K562 (cell line): ENCODE results near the gene SLC38A2. TPM values are rescaled to one million over a fixed set of nuclear protein-coding genes. Genes with fewer than 3 reads are reported as not detected.
A peak's percentile ranks its signal among the peaks of the same experiment; 100 is the strongest.

Experiments used
- BDP1 ChIP-seq: IDR thresholded peaks from 3 replicates; pipeline ENCODE4 v1.6.1; 2011; ENCODE audit not compliant: insufficient read length, insufficient read depth
- BHLHE40 ChIP-seq: IDR thresholded peaks from 2 replicates; pipeline ENCODE4 v1.6.1; 2011; ENCODE audit warnings: low read length, improper control_type of control experiment
- FIP1L1 ChIP-seq: fragments of 200-400 bp; formaldehyde crosslinking; IDR thresholded peaks from 2 replicates; pipeline ENCODE4 v1.6.1; 2018; ENCODE audit warnings: mild to moderate bottlenecking, low read depth, low read length; ENCODE audit not compliant: poor library complexity, severe bottlenecking
- FOXM1 ChIP-seq, 2 experiments: fragments of 450-650 bp in 1 of 2; sonication (generic) in 1 of 2; formaldehyde crosslinking in 1 of 2; IDR thresholded peaks; 2 replicates each; pipeline versions ENCODE4 v1.6.1 to v1.9.0; 2017 to 2022; ENCODE audit warnings: low read depth in 2 of 2, mild to moderate bottlenecking in 2 of 2, missing genetic modification reagents in 1 of 2, moderate library complexity in 1 of 2
- KAT2B ChIP-seq: IDR thresholded peaks from one replicate; pipeline ENCODE4 v1.6.1; 2012; ENCODE audit warnings: low read depth, mild to moderate bottlenecking, control low read depth, inconsistent platforms, low read length, moderate library complexity
- MTF1 ChIP-seq: fragments of 250-450 bp; sonication (Bioruptor Pico); IDR thresholded peaks from 2 replicates; pipeline ENCODE4 v1.9.0; 2021; ENCODE audit warnings: moderate library complexity, mild to moderate bottlenecking, inconsistent platforms, borderline replicate concordance
- NCOR1 ChIP-seq: fragments of 450-650 bp; IDR thresholded peaks from 2 replicates; pipeline ENCODE4 v1.6.1; 2016; ENCODE audit warnings: mild to moderate bottlenecking, moderate library complexity
- NONO ChIP-seq, 2 experiments: fragments of 200-400 bp in 1 of 2; fragments of 450-650 bp in 1 of 2; formaldehyde crosslinking in 1 of 2; IDR thresholded peaks; 2 replicates each; pipeline ENCODE4 v1.6.1; 2017; ENCODE audit warnings: low read depth in 2 of 2, mild to moderate bottlenecking in 2 of 2, moderate library complexity in 2 of 2, low read length in 1 of 2
- NR2C1 ChIP-seq, 2 experiments: fragments of 450-650 bp; IDR thresholded peaks; 2 replicates each; pipeline ENCODE4 v1.6.1; 2017; ENCODE audit warnings: mild to moderate bottlenecking in 2 of 2, antibody characterized with exemption in 1 of 2, inconsistent platforms in 1 of 2, missing compliant biosample characterization in 1 of 2, missing genetic modification characterization in 1 of 2
- NR3C1 ChIP-seq: sonication (generic); formaldehyde crosslinking; IDR thresholded peaks from 2 replicates; pipeline ENCODE4 v1.8.1; 2022; ENCODE audit warnings: missing genetic modification reagents
- NUFIP1 ChIP-seq: fragments of 450-650 bp; IDR thresholded peaks from 2 replicates; pipeline ENCODE4 v1.6.1; 2018; ENCODE audit not compliant: partially characterized antibody
- PML ChIP-seq: IDR thresholded peaks from 2 replicates; pipeline ENCODE4 v1.6.1; 2012; ENCODE audit warnings: low read length, inconsistent platforms
- SMAD1 ChIP-seq: fragments of 150-350 bp; IDR thresholded peaks from 2 replicates; pipeline ENCODE4 v1.6.1; 2014; ENCODE audit warnings: low read length, low read depth; ENCODE audit not compliant: partially characterized antibody
- SMAD3 ChIP-seq: fragments of 450-650 bp; formaldehyde crosslinking; conservative IDR thresholded peaks from 2 replicates; pipeline ENCODE4 v1.4.0; 2020; ENCODE audit warnings: mild to moderate bottlenecking
- SMC3 ChIP-seq: conservative IDR thresholded peaks from 2 replicates; pipeline ENCODE4 v1.6.1; 2011; ENCODE audit warnings: low read depth, low read length, improper control_type of control experiment; ENCODE audit not compliant: insufficient read depth
- SPI1 ChIP-seq: IDR thresholded peaks from 2 replicates; pipeline ENCODE4 v1.6.1; 2011; ENCODE audit warnings: low read depth, low read length, control low read depth, borderline replicate concordance
- ZFP36 ChIP-seq: fragments of 150-350 bp; IDR thresholded peaks from 2 replicates; pipeline ENCODE4 v1.6.1; 2018; ENCODE audit warnings: low read length, low read depth; ENCODE audit not compliant: partially characterized antibody
- ZKSCAN8 ChIP-seq: fragments of 200-800 bp; sonication (Bioruptor generic); IDR thresholded peaks from 2 replicates; pipeline ENCODE4 v1.6.1; 2016; ENCODE audit warnings: missing genetic modification characterization, missing compliant biosample characterization
- polyA plus RNA-seq, 8 experiments: library from polyadenylated mRNA; depleted of rRNA in 4 of 8; stranded (reverse) in 5 of 8; unstranded in 3 of 8; fragments of >200 nt; fragmentation: Nextera tagmentation in 2 of 8; fragmentation: Illumina TruSeq in 1 of 8; extraction: Ambion mirVana in 2 of 8; extraction: Trizol in 1 of 8; gene quantifications; 2 replicates each; pipeline versions ENCODE4 v1.2.1 to v1.2.3, GENCODE V29; 2011 to 2014; ENCODE audit warnings: inconsistent platforms in 1 of 8, missing spikeins in 1 of 8
- total RNA-seq, 7 experiments: library from RNA; depleted of rRNA in 6 of 7; stranded (reverse); fragments of >200 nt in 6 of 7; fragmentation: Illumina TruSeq in 2 of 7; extraction: Trizol in 2 of 7; gene quantifications; 2 replicates each; pipeline versions ENCODE4 v1.2.1 to v1.2.3, GENCODE V29; 2011 to 2021; ENCODE audit warnings: low replicate concordance in 1 of 7
- TF ChIP-seq, protein P1 (sequence below), 2 experiments: fragments of 450-650 bp; conservative IDR thresholded peaks; 2 replicates each; pipeline ENCODE4 v1.6.1; 2017; ENCODE audit warnings: mild to moderate bottlenecking in 2 of 2, moderate library complexity in 2 of 2
- TF ChIP-seq, protein P2 (sequence below): fragments of 450-650 bp; IDR thresholded peaks from 2 replicates; pipeline ENCODE4 v1.7.0; 2016; ENCODE audit warnings: borderline replicate concordance
- TF ChIP-seq, protein P3 (sequence below): sonication (generic); formaldehyde crosslinking; IDR thresholded peaks from 2 replicates; pipeline ENCODE4 v1.8.0; 2022; ENCODE audit warnings: mild to moderate bottlenecking, missing genetic modification reagents
- TF ChIP-seq, protein P4 (sequence below): sonication (generic); formaldehyde crosslinking; IDR thresholded peaks from 2 replicates; pipeline ENCODE4 v1.5.0; 2020; ENCODE audit warnings: missing genetic modification reagents

Gene SLC38A2
- total and polyA plus RNA-seq, 9 of the 15 experiments (the other 6 are each of a cell fraction or from before 2014, with no cell fraction given), result 98.7 to 292 (median 143) TPM

DNA sequence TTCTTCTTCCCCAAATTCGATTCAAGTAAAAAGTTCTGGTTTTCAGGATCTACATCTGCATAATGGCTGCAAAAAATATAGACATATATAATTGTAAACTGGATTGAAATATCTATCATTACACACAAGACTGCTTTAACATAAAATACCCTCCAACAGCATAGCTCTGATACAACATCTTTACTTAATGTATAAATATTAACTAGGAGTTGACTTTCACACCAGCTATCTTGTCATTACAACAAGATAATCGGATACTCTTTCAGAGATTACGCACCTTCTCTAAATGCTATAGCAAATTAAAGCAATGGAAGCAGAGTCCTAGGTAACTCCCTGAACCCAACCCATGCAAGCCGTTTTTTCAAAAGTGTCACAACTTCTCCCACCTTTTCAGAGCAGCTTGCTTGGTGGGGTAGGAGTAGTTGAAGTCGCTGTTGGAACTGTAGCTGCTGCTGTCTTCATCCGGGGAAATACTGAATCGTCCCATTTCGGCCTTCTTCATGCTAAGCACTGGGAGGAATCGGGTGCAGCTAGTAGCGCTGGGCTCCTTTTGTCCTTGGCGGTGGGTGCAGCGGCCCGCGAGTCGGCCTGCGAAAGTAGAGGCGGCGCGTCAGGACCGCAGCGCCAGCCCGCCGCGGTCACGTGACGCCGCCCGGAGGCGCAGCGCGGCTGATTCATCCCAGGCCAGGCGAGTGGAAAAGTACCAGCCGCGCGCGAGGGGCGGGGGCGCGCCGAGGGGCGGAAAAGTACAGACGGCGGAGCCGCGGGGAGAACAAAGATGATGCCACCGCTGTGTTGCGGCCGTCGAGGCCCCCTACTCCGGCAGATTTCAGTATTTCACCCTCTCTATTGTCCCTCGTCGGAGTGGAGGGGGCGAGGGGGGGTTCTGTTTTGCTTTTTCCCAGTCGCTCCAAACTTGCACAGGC lies 1.5 kb downstream of the SLC38A2 start (continued):
- TF ChIP-seq, protein P1, sequence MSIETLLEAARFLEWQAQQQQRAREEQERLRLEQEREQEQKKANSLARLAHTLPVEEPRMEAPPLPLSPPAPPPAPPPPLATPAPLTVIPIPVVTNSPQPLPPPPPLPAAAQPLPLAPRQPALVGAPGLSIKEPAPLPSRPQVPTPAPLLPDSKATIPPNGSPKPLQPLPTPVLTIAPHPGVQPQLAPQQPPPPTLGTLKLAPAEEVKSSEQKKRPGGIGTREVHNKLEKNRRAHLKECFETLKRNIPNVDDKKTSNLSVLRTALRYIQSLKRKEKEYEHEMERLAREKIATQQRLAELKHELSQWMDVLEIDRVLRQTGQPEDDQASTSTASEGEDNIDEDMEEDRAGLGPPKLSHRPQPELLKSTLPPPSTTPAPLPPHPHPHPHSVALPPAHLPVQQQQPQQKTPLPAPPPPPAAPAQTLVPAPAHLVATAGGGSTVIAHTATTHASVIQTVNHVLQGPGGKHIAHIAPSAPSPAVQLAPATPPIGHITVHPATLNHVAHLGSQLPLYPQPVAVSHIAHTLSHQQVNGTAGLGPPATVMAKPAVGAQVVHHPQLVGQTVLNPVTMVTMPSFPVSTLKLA (conservative IDR thresholded peaks at IDR 0.05), result peak; percentile 79 to 89
- TF ChIP-seq NONO (IDR thresholded peaks at IDR 0.05; ENCODE audit: low read depth in 2 of 2, low read length in 1 of 2) (peak; percentile 83 to 85), SMAD1 (no peak), FOXM1 (IDR thresholded peaks at IDR 0.05; ENCODE audit: low read depth) (no peak), FOXM1 (CRISPR knock-in tag; IDR thresholded peaks at IDR 0.05; ENCODE audit: low read depth) (peak; percentile 62; the same call in 1 of the 2 replicates), KAT2B (no peak), FIP1L1 (peak; percentile 100), MTF1 (no peak), NR3C1 (CRISPR knock-in tag) (no peak), PML (no peak; the same call in 1 of the 2 replicates), BHLHE40 (peak; percentile 97), SMAD3 (0 out of 2 replicates have a peak, but pooled peaks have one; percentile 46), SPI1 (no peak), SMC3 (no peak; the same call in 1 of the 2 replicates), NUFIP1 (no peak), BDP1 (no peak), ZKSCAN8 (CRISPR knock-in tag) (no peak), NCOR1 (peak; percentile 52), ZFP36 (no peak), NR2C1 (IDR thresholded peaks at IDR 0.05) (no peak), NR2C1 (tag; IDR thresholded peaks at IDR 0.05) (no peak)
- TF ChIP-seq, protein P2, sequence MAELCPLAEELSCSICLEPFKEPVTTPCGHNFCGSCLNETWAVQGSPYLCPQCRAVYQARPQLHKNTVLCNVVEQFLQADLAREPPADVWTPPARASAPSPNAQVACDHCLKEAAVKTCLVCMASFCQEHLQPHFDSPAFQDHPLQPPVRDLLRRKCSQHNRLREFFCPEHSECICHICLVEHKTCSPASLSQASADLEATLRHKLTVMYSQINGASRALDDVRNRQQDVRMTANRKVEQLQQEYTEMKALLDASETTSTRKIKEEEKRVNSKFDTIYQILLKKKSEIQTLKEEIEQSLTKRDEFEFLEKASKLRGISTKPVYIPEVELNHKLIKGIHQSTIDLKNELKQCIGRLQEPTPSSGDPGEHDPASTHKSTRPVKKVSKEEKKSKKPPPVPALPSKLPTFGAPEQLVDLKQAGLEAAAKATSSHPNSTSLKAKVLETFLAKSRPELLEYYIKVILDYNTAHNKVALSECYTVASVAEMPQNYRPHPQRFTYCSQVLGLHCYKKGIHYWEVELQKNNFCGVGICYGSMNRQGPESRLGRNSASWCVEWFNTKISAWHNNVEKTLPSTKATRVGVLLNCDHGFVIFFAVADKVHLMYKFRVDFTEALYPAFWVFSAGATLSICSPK, result no peak
- TF ChIP-seq, protein P3, sequence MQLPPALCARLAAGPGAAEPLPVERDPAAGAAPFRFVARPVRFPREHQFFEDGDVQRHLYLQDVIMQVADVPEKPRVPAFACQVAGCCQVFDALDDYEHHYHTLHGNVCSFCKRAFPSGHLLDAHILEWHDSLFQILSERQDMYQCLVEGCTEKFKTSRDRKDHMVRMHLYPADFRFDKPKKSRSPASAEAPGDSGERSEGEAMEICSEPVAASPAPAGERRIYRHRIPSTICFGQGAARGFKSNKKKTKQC (CRISPR knock-in tag), result no peak
- TF ChIP-seq, protein P4, sequence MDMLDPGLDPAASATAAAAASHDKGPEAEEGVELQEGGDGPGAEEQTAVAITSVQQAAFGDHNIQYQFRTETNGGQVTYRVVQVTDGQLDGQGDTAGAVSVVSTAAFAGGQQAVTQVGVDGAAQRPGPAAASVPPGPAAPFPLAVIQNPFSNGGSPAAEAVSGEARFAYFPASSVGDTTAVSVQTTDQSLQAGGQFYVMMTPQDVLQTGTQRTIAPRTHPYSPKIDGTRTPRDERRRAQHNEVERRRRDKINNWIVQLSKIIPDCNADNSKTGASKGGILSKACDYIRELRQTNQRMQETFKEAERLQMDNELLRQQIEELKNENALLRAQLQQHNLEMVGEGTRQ, result peak; percentile 97
